ENCODE results near the gene LSM12. TPM values are rescaled to one million over a fixed set of nuclear protein-coding genes. Genes with fewer than 3 reads are reported as not detected.
"Not testable (repeated sequence)": the region's sequence is repeated elsewhere in the genome, so short reads cannot be mapped to it uniquely, and the experiment has no call there.

Gene LSM12
- total and polyA plus RNA-seq, 2 donors (not counting 3 experiments of a cell fraction or from before 2014, with no cell fraction given) = 36.5 to 68.9 TPM

- Histone ChIP-seq H3K4me3 (replicated peaks in 1 of 3; ENCODE audit: insufficient read depth in 1 of 3, low read depth in 1 of 3, low read length in 3 of 3) (no peak overlapping the region), H3K4me1 (ENCODE audit: control insufficient read depth, extremely low read depth, insufficient read depth, low read length) (no peaks in the 10 kb centered on the region), H3K9ac (replicated peaks; ENCODE audit: extremely low read depth, insufficient read depth, low read length) (no peak overlapping the region), H3K27ac (ENCODE audit: insufficient read depth, low read depth, low read length) (no peak overlapping the region), H3K9me1 (replicated peaks; ENCODE audit: control insufficient read depth, extremely low read depth, insufficient read depth, low read length) (no peaks in the 10 kb centered on the region), H3K4me2 (ENCODE audit: insufficient read depth, low read length) (no peak overlapping the region), H2AFZ (ENCODE audit: low read depth, low read length) (no peak overlapping the region), H3K27me3 (ENCODE audit: control insufficient read depth in 2 of 2, insufficient read depth in 2 of 2, low read length in 2 of 2) (no peaks in the 10 kb centered on the region), H3K36me3 (ENCODE audit: control insufficient read depth in 2 of 2, extremely low read depth in 1 of 2, insufficient read depth in 2 of 2, low read length in 2 of 2) (no peaks in the 10 kb centered on the region), H3K79me2 (ENCODE audit: control insufficient read depth, insufficient read depth, low read length) (no peaks in the 10 kb centered on the region), H4K20me1 (replicated peaks; ENCODE audit: control insufficient read depth, extremely low read depth, insufficient read depth, low read length) (no peaks in the 10 kb centered on the region), H3K9me3 (replicated peaks; ENCODE audit: control insufficient read depth, insufficient read depth, low read length) (no peaks in the 10 kb centered on the region)
- dilution Hi-C loops (cut with MboI; ENCODE audit: extremely low pct_ligation_motif_present, low sequenced_read_pairs) (no loop called here), intact Hi-C loops (cut with micrococcal nuclease) (no loop called here)
- ChIA-PET POLR2A (no interaction called here), CTCF (interaction anchor here (0.7 to 1.6 kb wide), 3 partner anchors 8 to 12 kb away, joined by 3 to 6 read pairs (median 3); no protein-coding TSS in a partner anchor)
- DNase-seq (ENCODE audit: low read depth, low spot score) (no peak), FAIRE-seq (no peak)
- BruUV-seq (replicated peaks) = no TSS peak
- TF ChIP-seq EZH2 (IDR thresholded peaks at IDR 0.05; ENCODE audit: borderline replicate concordance, low read depth, low read length, severe bottlenecking) = no peak
- TF ChIP-seq GATA2 (IDR thresholded peaks at IDR 0.05; ENCODE audit: insufficient read depth, insufficient read length, low read depth, low read length) = no peak
- no peak for TF ChIP-seq POLR2A (IDR thresholded peaks at IDR 0.05; ENCODE audit: low read depth, low read length)
- no peak for TF ChIP-seq MYC (IDR thresholded peaks at IDR 0.05; ENCODE audit: low read depth, low read length)
- TF ChIP-seq POLR2AphosphoS5 (IDR thresholded peaks at IDR 0.05; ENCODE audit: insufficient read depth, low read depth, low read length) = no peak
- TF ChIP-seq CTCF (IDR thresholded peaks at IDR 0.05; ENCODE audit: extremely low read depth in 1 of 2, insufficient read depth in 1 of 2, low read depth in 1 of 2, low read length in 2 of 2) = no peak
- no peak for TF ChIP-seq JUN (IDR thresholded peaks at IDR 0.05; ENCODE audit: borderline replicate concordance, insufficient read depth, insufficient read length, low read depth)
- no peak for TF ChIP-seq FOS (IDR thresholded peaks at IDR 0.05; ENCODE audit: borderline replicate concordance, insufficient read depth, low read length)
- TF ChIP-seq, protein P1, sequence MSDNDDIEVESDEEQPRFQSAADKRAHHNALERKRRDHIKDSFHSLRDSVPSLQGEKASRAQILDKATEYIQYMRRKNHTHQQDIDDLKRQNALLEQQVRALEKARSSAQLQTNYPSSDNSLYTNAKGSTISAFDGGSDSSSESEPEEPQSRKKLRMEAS (IDR thresholded peaks at IDR 0.05; ENCODE audit: insufficient read depth, insufficient read length) = no peak
These were observed 36.6 kb upstream of the LSM12 start for GRCh38 chr17:44102849-44103622.

DNA sequence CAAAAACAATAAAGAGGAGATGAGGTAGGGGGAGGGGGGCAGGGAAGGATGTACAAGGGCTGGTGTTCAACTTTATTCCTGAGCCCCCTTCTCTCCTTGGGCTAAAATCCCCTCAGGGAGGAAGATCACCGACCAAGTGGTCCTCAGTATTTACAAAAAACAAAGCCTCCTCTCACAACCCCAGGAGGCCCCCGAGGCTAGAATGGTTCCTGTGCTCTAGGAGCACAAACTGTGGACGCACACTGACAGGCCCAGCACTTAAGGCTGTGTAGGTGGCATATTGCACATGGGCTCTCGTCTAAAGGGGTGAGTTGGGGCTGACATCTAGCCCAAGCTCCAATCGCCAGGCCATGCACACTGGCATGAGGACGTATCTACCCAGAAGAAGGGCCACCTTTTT, 35.4 kb upstream of the LSM12 start:
- POLR2A ChIA-PET = interaction anchor here (0.6 kb wide), 1 partner anchor 1038 kb away, joined by 3 read pairs; no protein-coding TSS in a partner anchor

More for the DNA sequence above, 35.4 kb upstream of the LSM12 start:
- H4K20me1 ChIP-seq (replicated peaks; ENCODE audit: control insufficient read depth, extremely low read depth, insufficient read depth, low read length); intact Hi-C loops (cut with micrococcal nuclease); H3K4me1 ChIP-seq (ENCODE audit: control insufficient read depth, extremely low read depth, insufficient read depth, low read length); H3K79me2 ChIP-seq (ENCODE audit: control insufficient read depth, insufficient read depth, low read length); FAIRE-seq; H3K9me3 ChIP-seq (replicated peaks; ENCODE audit: control insufficient read depth, insufficient read depth, low read length); H2AFZ ChIP-seq (ENCODE audit: low read depth, low read length); H3K27me3 ChIP-seq (ENCODE audit: control insufficient read depth in 2 of 2, insufficient read depth in 2 of 2, low read length in 2 of 2); H3K9me1 ChIP-seq (replicated peaks; ENCODE audit: control insufficient read depth, extremely low read depth, insufficient read depth, low read length); BruUV-seq (replicated peaks); H3K36me3 ChIP-seq (ENCODE audit: control insufficient read depth in 2 of 2, extremely low read depth in 1 of 2, insufficient read depth in 2 of 2, low read length in 2 of 2); H3K4me3 ChIP-seq (replicated peaks in 1 of 3; ENCODE audit: insufficient read depth in 1 of 3, low read depth in 1 of 3, low read length in 3 of 3); dilution Hi-C loops (cut with MboI; ENCODE audit: extremely low pct_ligation_motif_present, low sequenced_read_pairs); DNase-seq (ENCODE audit: low read depth, low spot score); H3K4me2 ChIP-seq (ENCODE audit: insufficient read depth, low read length); H3K9ac ChIP-seq (replicated peaks; ENCODE audit: extremely low read depth, insufficient read depth, low read length); H3K27ac ChIP-seq (ENCODE audit: insufficient read depth, low read depth, low read length): not testable (repeated sequence)
- CTCF ChIA-PET = interaction anchor here (1.2 to 1.6 kb wide), 2 partner anchors 9 to 22 kb away, joined by 3 to 4 read pairs; partner anchors contain the start of gene HDAC5
